ENCODE results near the gene TMEM178B. TPM values are rescaled to one million over a fixed set of nuclear protein-coding genes. Genes with fewer than 3 reads are reported as not detected.

Gene TMEM178B
- total and polyA plus RNA-seq, 10 of the 15 experiments (the other 5 are each of a cell fraction or from before 2014, with no cell fraction given), result 0.01 to 1.1 (median 0.04) TPM; not detected in 2

- TF ChIP-seq RELB (IDR thresholded peaks at IDR 0.05; ENCODE audit: low read depth) (no peak), ZNF207 (IDR thresholded peaks at IDR 0.05; ENCODE audit: borderline replicate concordance) (no peak), STAT1 (conservative IDR thresholded peaks at IDR 0.05) (no peak), PAX5 (IDR thresholded peaks at IDR 0.05; ENCODE audit: borderline replicate concordance, low read depth, low read length) (no peak), BACH1 (IDR thresholded peaks at IDR 0.05; ENCODE audit: borderline replicate concordance) (no peak), CHD2 (IDR thresholded peaks at IDR 0.05; ENCODE audit: borderline replicate concordance, low read depth, low read length) (no peak), POLR2A (IDR thresholded peaks at IDR 0.05; ENCODE audit: low read depth, low read length) (no peak), RAD21 (IDR thresholded peaks at IDR 0.05; ENCODE audit: insufficient read depth, low read depth, low read length) (no peak)
These were observed 357.8 kb downstream of the TMEM178B start (continued) for GRCh38 chr7:141431711-141432110.

GRCh38 chr7:141433698-141434097 is 359.8 kb downstream of the TMEM178B start:
- FAIRE-seq, result no peak
- in situ Hi-C loops (cut with MboI) (no loop called here), intact Hi-C loops (cut with micrococcal nuclease; ENCODE audit: unreplicated experiment) (no loop called here)
- Histone ChIP-seq H3K4me1 (ENCODE audit: control insufficient read depth, insufficient read depth, low read length) (no peaks in the 10 kb centered on the region), H3K79me2 (ENCODE audit: control insufficient read depth, insufficient read depth, low read length) (no peaks in the 10 kb centered on the region), H3K27ac (ENCODE audit: control insufficient read depth, insufficient read depth) (no peak overlapping the region), H3K4me2 (ENCODE audit: control insufficient read depth, insufficient read depth) (no peak overlapping the region), H3K27me3 (replicated peaks in 1 of 2; ENCODE audit: control insufficient read depth in 2 of 2, insufficient read depth in 2 of 2, low read length in 1 of 2) (no peaks in the 10 kb centered on the region; a peak in 1 of 4 replicates), H4K20me1 (ENCODE audit: control insufficient read depth, insufficient read depth) (no peaks in the 10 kb centered on the region), H3K9ac (ENCODE audit: control insufficient read depth, insufficient read depth, low read length) (no peak overlapping the region), H3K4me3 (no peak overlapping the region), H2AFZ (ENCODE audit: control insufficient read depth, low read depth, low read length) (no peak overlapping the region), H3K9me3 (replicated peaks; ENCODE audit: control insufficient read depth, insufficient read depth, low read length) (no peaks in the 10 kb centered on the region), H3K36me3 (ENCODE audit: control insufficient read depth in 2 of 2, insufficient read depth in 2 of 2, low read length in 1 of 2) (no peaks in the 10 kb centered on the region)
- DNase-seq (ENCODE audit: low read depth, low spot score), result no peak
- ChIA-PET CTCF (interaction anchor here (0.7 kb wide), 1 partner anchor 12 kb away, joined by 3 read pairs; no protein-coding TSS in a partner anchor), POLR2A (no interaction called here), RAD21 (ENCODE audit: unreplicated experiment) (no interaction called here), SMC1A (ENCODE audit: uncharacterized antibody, unreplicated experiment) (no interaction called here)
- no TSS peak for BruUV-seq (replicated peaks)
- WGBS (ENCODE audit: insufficient coverage, insufficient replicate concordance, low lambda C conversion rate, missing lambda C conversion rate), result 32% methylated on average over 2 of the region's 2 CpGs
- ATAC-seq, result no peak
- TF ChIP-seq BCLAF1 (IDR thresholded peaks at IDR 0.05) (no peak), IKZF1 (conservative IDR thresholded peaks at IDR 0.05) (no peak), NKRF (conservative IDR thresholded peaks at IDR 0.05) (no peak), NRF1 (conservative IDR thresholded peaks at IDR 0.05; ENCODE audit: low read depth, low read length) (no peak), TCF7 (IDR thresholded peaks at IDR 0.05; ENCODE audit: borderline replicate concordance) (no peak), BACH1 (IDR thresholded peaks at IDR 0.05; ENCODE audit: borderline replicate concordance) (no peak), CBX5 (IDR thresholded peaks at IDR 0.05; ENCODE audit: low read depth) (no peak), SMAD1 (IDR thresholded peaks at IDR 0.05; ENCODE audit: low read depth, partially characterized antibody) (no peak), RBBP5 (conservative IDR thresholded peaks at IDR 0.05) (no peak), BMI1 (IDR thresholded peaks at IDR 0.05; ENCODE audit: borderline replicate concordance) (no peak), JUNB (IDR thresholded peaks at IDR 0.05) (no peak)

Measured in GM12878 (cell line).